ENCODE measurements around the gene DTNA.

DNA sequence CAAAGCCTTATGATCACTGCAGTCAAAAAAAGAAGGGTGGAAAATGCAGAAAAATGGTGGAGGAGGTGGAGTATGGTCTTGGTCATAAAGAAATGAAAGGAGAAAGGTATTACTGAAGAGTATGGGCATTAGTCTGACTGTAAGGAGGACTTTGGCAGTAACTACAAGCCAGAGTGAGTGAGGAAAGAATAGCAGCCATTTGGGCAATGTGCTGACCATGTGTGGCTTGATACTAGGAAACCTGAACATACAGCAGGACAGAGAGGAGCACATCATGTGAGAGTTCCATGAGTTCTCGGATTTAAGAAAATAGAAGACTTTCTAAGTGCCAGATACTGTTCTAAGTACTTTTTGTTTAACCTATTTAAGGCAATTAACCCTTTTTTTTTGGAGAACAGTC, 8.5 kb downstream of the DTNA start:
- TF ChIP-seq, protein P1, sequence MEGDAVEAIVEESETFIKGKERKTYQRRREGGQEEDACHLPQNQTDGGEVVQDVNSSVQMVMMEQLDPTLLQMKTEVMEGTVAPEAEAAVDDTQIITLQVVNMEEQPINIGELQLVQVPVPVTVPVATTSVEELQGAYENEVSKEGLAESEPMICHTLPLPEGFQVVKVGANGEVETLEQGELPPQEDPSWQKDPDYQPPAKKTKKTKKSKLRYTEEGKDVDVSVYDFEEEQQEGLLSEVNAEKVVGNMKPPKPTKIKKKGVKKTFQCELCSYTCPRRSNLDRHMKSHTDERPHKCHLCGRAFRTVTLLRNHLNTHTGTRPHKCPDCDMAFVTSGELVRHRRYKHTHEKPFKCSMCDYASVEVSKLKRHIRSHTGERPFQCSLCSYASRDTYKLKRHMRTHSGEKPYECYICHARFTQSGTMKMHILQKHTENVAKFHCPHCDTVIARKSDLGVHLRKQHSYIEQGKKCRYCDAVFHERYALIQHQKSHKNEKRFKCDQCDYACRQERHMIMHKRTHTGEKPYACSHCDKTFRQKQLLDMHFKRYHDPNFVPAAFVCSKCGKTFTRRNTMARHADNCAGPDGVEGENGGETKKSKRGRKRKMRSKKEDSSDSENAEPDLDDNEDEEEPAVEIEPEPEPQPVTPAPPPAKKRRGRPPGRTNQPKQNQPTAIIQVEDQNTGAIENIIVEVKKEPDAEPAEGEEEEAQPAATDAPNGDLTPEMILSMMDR (IDR thresholded peaks at IDR 0.05; ENCODE audit: low read length), result no peak
- TF ChIP-seq EZH2 (IDR thresholded peaks at IDR 0.05; ENCODE audit: borderline replicate concordance, low read length), result no peak

Data from OCI-LY1 (cell line).